Peyer's patch (tissue), 4 donors: ENCODE measurements around the gene RHO.

Experiments used
- POLR2A ChIP-seq, 2 donors: fragments of 450-650 bp; IDR thresholded peaks; one replicate each; pipeline ENCODE4 v1.5.1; 2017; ENCODE audit warnings: antibody characterized with exemption in 2 of 2, mild to moderate bottlenecking in 2 of 2, moderate library complexity in 2 of 2
- TF ChIP-seq, protein P1 (sequence below), 6 experiments: fragments of 450-650 bp in 4 of 6; fragments of 200-600 bp in 2 of 6; sonication (generic) in 1 of 6; IDR thresholded peaks; one replicate each; pipeline ENCODE4 v1.5.1; 2017 to 2019; ENCODE audit warnings: antibody characterized with exemption in 6 of 6, mild to moderate bottlenecking in 3 of 6, moderate library complexity in 1 of 6

GRCh38 chr3:129531699-129532098, 3.3 kb downstream of the RHO start:
- TF ChIP-seq, protein P1, sequence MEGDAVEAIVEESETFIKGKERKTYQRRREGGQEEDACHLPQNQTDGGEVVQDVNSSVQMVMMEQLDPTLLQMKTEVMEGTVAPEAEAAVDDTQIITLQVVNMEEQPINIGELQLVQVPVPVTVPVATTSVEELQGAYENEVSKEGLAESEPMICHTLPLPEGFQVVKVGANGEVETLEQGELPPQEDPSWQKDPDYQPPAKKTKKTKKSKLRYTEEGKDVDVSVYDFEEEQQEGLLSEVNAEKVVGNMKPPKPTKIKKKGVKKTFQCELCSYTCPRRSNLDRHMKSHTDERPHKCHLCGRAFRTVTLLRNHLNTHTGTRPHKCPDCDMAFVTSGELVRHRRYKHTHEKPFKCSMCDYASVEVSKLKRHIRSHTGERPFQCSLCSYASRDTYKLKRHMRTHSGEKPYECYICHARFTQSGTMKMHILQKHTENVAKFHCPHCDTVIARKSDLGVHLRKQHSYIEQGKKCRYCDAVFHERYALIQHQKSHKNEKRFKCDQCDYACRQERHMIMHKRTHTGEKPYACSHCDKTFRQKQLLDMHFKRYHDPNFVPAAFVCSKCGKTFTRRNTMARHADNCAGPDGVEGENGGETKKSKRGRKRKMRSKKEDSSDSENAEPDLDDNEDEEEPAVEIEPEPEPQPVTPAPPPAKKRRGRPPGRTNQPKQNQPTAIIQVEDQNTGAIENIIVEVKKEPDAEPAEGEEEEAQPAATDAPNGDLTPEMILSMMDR (IDR thresholded peaks at IDR 0.05), result no peak
- no peak for TF ChIP-seq POLR2A (IDR thresholded peaks at IDR 0.05)
